WTC11 (cell line): Measurements from ENCODE around the gene PRAMEF20.
"Not testable (repeated sequence)": the region's sequence is repeated elsewhere in the genome, so short reads cannot be mapped to it uniquely, and the experiment has no call there.

Experiments
- PRRX2 ChIP-seq: fragments of 250-450 bp; sonication (Bioruptor Pico); IDR thresholded peaks from 2 replicates; pipeline ENCODE4 v1.8.0; 2021; ENCODE audit warnings: mild to moderate bottlenecking
- ZNF121 ChIP-seq: sonication (generic); formaldehyde crosslinking; IDR thresholded peaks from 2 replicates; pipeline ENCODE4 v1.8.0; 2023; ENCODE audit warnings: missing genetic modification reagents

DNA sequence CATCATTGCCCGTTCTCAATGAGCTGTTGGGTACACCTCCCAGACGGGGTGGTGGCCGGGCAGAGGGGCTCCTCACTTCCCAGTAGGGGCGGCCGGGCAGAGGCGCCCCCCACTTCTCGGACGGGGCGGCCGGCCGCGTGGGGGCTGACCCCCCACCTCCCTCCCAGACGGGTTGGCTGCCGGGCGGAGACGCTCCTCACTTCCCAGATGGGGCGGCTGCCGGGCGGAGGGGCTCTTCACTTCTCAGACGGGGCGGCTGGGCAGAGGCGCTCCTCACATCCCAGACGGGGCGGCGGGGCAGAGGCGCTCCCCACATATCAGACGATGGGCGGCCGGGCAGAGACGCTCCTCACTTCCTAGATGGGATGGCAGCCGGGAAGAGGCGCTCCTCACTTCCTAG lies 15.5 kb upstream of the PRAMEF20 start:
- not testable (repeated sequence) for TF ChIP-seq ZNF121, PRRX2 (CRISPR knock-in tag)
